Gastroesophageal sphincter (tissue), 4 donors: ENCODE results near the gene GADL1. TPM values are rescaled to one million over a fixed set of nuclear protein-coding genes. Genes with fewer than 3 reads are reported as not detected.

Source experiments
- ATAC-seq: fragments of 150-250 bp; one replicate; pipeline ENCODE4 v1.9.1; 2016; ENCODE audit warnings: mild to moderate bottlenecking, moderate library complexity
- H3K27ac ChIP-seq, 4 donors: fragments of 200-600 bp; sonication (generic) in 3 of 4; 1 replicate in 3 of 4; 2 replicates in 1 of 4; pipeline ENCODE4 v1.5.1; 2016 to 2019
- H3K27me3 ChIP-seq: fragments of 200-600 bp; sonication (generic); one replicate; pipeline ENCODE4 v1.5.1; 2019
- H3K36me3 ChIP-seq, 2 donors: fragments of 200-600 bp; sonication (generic); one replicate each; pipeline ENCODE4 v1.5.1; 2019; ENCODE audit warnings: control low read depth in 1 of 2
- H3K4me1 ChIP-seq, 3 donors: fragments of 200-600 bp; sonication (generic); 1 replicate in 2 of 3; 2 replicates in 1 of 3; pipeline ENCODE4 v1.5.1; 2016 to 2019; ENCODE audit warnings: control low read depth in 2 of 3
- H3K4me3 ChIP-seq, 2 donors: fragments of 200-600 bp; sonication (generic); one replicate each; pipeline ENCODE4 v1.5.1; 2019; ENCODE audit warnings: mild to moderate bottlenecking in 1 of 2, moderate library complexity in 1 of 2
- H3K9me3 ChIP-seq, 3 donors: fragments of 200-600 bp; sonication (generic); one replicate each; pipeline ENCODE4 v1.5.1; 2017 to 2019; ENCODE audit warnings: control low read depth in 2 of 3
- EP300 ChIP-seq: sonication (generic); formaldehyde crosslinking; IDR thresholded peaks from one replicate; pipeline ENCODE4 v1.6.1; 2017; ENCODE audit warnings: antibody characterized with exemption, mild to moderate bottlenecking
- POLR2A ChIP-seq, 2 donors: fragments of 450-650 bp; IDR thresholded peaks; one replicate each; pipeline ENCODE4 v1.6.1; 2017; ENCODE audit warnings: antibody characterized with exemption in 2 of 2, mild to moderate bottlenecking in 2 of 2, moderate library complexity in 1 of 2
- POLR2AphosphoS5 ChIP-seq: sonication (generic); formaldehyde crosslinking; IDR thresholded peaks from one replicate; pipeline ENCODE4 v1.6.1; 2017; ENCODE audit warnings: antibody characterized with exemption
- WGBS, 2 donors: methylation state at CpG; one replicate each; pipeline ENCODE4 v1.1.5; 2018; ENCODE audit warnings: low coverage in 1 of 2; 5-methylcytosine and 5-hydroxymethylcytosine counted together
- total RNA-seq, 4 donors: library from RNA; depleted of rRNA; stranded (reverse); fragments of >200 nt; gene quantifications; one replicate each; pipeline ENCODE4 v1.1.0, GENCODE V29; 2016
- TF ChIP-seq, protein P1 (sequence below), 4 experiments: fragments of 200-600 bp in 2 of 4; fragments of 450-650 bp in 2 of 4; sonication (generic) in 1 of 4; IDR thresholded peaks; one replicate each; pipeline ENCODE4 v1.5.1; 2017 to 2019; ENCODE audit warnings: antibody characterized with exemption in 4 of 4, mild to moderate bottlenecking in 2 of 4, moderate library complexity in 2 of 4

GADL1 gene
- total RNA-seq, 4 donors from 2014 or later, result 2.2 to 20.9 (median 3.9) TPM

DNA sequence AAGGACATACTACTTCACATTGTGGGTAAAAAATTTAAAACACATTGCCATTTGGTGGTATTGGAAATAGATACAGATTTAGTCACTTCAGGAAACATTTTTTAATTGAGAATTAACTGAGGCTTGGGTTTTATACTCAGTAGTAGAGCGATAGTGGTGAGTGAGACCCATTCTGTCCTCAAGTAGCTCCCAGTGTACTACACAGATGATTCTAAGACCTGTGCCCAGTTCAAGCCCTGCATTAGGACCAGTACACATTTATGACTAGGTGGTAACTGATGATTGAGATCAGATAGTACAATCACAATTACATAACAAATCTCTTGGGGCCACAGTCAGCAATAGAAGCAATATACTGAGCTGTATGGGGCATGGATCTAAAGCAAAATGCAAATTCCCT is 67.4 kb downstream of the GADL1 start:
- Histone ChIP-seq H3K27me3 (no peaks in the 10 kb centered on the region), H3K27ac (peak overlapping the region in 3 of 4 donors; percentile 12 to 56 (median 39)), H3K4me3 (no peak overlapping the region), H3K4me1 (peaks cover 0 to 49% (median 3%) of the 10 kb centered on the region in 3 donors), H3K9me3 (no peaks in the 10 kb centered on the region), H3K36me3 (no peaks in the 10 kb centered on the region)
- 91 to 92% methylated on average over 1 of the region's 1 CpG for WGBS, 2 donors
- no peak for ATAC-seq
- TF ChIP-seq, protein P1, sequence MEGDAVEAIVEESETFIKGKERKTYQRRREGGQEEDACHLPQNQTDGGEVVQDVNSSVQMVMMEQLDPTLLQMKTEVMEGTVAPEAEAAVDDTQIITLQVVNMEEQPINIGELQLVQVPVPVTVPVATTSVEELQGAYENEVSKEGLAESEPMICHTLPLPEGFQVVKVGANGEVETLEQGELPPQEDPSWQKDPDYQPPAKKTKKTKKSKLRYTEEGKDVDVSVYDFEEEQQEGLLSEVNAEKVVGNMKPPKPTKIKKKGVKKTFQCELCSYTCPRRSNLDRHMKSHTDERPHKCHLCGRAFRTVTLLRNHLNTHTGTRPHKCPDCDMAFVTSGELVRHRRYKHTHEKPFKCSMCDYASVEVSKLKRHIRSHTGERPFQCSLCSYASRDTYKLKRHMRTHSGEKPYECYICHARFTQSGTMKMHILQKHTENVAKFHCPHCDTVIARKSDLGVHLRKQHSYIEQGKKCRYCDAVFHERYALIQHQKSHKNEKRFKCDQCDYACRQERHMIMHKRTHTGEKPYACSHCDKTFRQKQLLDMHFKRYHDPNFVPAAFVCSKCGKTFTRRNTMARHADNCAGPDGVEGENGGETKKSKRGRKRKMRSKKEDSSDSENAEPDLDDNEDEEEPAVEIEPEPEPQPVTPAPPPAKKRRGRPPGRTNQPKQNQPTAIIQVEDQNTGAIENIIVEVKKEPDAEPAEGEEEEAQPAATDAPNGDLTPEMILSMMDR (IDR thresholded peaks at IDR 0.05), result no peak
- TF ChIP-seq POLR2A (IDR thresholded peaks at IDR 0.05), result no peak
- TF ChIP-seq POLR2AphosphoS5, result no peak
- no peak for TF ChIP-seq EP300

DNA sequence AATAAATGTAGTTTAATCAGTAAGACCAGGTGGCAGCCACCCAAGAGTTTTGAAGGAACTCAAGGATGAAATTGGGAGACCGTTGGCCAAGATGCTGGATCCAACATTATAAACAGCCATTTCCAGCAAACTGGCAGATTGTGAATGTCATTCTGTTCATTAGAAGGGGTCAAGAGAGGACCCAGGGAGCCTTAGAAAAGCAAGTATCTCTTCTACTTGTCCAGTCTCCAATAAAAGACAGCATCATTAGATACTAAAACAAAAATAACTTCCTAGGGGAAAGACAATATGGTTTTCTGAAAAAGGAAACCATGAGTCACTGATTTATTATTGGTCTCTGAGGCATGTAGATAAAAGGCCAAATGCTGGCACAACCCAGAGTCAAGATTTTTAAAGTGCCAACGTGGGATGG is 67.9 kb downstream of the GADL1 start:
- H3K27ac ChIP-seq, result peak overlapping the region; percentile 12 to 56 (median 36)
- ATAC-seq, result no peak
- no peak overlapping the region for H3K4me3 ChIP-seq
- no peaks in the 10 kb centered on the region for H3K9me3 ChIP-seq
- no peaks in the 10 kb centered on the region for H3K27me3 ChIP-seq
- no peaks in the 10 kb centered on the region for H3K36me3 ChIP-seq
- WGBS, 2 donors, result 10 to 29% methylated on average over 2 of the region's 2 CpGs
- H3K4me1 ChIP-seq, result peaks cover 0 to 53% (median 3%) of the 10 kb centered on the region in 3 donors
- TF ChIP-seq, protein P1 (IDR thresholded peaks at IDR 0.05), result no peak
- TF ChIP-seq EP300 (no peak), POLR2AphosphoS5 (no peak), POLR2A (IDR thresholded peaks at IDR 0.05) (no peak)

DNA sequence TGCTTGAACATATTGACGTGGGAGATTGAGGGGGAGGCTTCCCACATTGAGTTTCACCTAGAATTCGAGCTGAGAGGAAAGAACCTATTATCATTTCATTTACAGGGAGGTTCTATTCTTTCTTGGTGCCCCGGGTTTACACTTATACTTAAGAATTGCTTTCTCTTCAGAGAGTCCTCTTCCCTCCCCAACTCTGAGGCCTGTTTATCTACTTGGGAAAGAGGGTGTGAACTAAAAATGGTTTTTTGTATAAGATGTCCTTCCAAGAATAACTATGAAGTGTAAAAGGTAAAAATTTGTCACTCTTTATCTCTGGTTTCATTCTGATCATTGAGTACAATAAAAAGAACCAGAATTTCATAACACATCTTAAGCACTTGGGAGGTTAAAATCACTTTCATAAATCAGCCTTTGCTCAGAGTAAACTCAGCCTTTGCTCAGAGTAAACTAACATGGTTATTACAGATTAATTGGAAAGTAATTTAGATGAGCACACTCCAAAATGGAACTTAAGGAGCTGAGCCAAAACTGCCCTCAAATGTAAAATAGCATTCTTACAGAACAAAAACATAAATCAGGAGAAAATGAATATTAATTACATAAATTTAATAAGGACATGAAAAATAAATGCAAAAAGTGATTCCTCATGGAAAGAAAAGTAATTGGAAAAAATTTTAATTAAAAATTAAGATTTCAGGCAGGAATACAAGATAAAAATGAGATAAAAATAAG is 75.2 kb downstream of the GADL1 start:
- TF ChIP-seq, protein P1 (IDR thresholded peaks at IDR 0.05), result no peak
- TF ChIP-seq POLR2A (IDR thresholded peaks at IDR 0.05), result no peak
- no peak for TF ChIP-seq POLR2AphosphoS5
- no peak for TF ChIP-seq EP300
- H3K27ac ChIP-seq, result peak overlapping the region in 3 of 4 donors; percentile 5 to 68 (median 35)
- no peaks in the 10 kb centered on the region for H3K27me3 ChIP-seq
- WGBS, 2 donors, result 55 to 56% methylated on average over 3 of the region's 3 CpGs
- no peaks in the 10 kb centered on the region for H3K36me3 ChIP-seq
- H3K4me3 ChIP-seq, result no peak overlapping the region
- H3K4me1 ChIP-seq, result peaks cover 0 to 73% (median 0%) of the 10 kb centered on the region in 3 donors
- ATAC-seq, result no peak
- H3K9me3 ChIP-seq, result no peaks in the 10 kb centered on the region

DNA sequence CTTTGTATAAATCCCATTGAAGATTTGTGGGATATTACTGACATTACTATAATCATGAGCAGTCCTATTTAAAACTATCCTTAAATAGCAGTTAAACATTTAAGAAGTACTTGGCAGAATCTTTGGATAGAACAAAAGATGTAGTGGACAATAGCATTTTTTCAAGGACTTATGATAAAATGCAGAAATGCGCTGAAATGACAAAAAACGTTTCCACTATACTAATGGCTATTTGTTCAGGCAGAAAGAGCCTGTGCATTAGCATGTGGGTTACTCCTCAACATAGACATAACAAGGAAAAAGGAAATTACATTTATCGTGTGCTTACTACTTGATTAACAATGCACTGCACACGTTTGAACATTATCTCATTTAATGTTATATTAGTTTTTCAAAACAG is 80.7 kb downstream of the GADL1 start:
- H3K27ac ChIP-seq, result peak overlapping the region in 1 of 4 donors; percentile 75
- WGBS, 2 donors, result 57 to 63% methylated on average over 4 of the region's 4 CpGs
- ATAC-seq, result no peak
- H3K4me3 ChIP-seq, result no peak overlapping the region
- H3K27me3 ChIP-seq, result no peaks in the 10 kb centered on the region
- peaks cover 0 to 92% (median 14%) of the 10 kb centered on the region in 3 donors for H3K4me1 ChIP-seq
- TF ChIP-seq POLR2AphosphoS5, result no peak
- no peak for TF ChIP-seq EP300
- no peak for TF ChIP-seq POLR2A (IDR thresholded peaks at IDR 0.05)
- TF ChIP-seq, protein P1 (IDR thresholded peaks at IDR 0.05), result no peak
- H3K9me3 ChIP-seq, result no peaks in the 10 kb centered on the region
- no peaks in the 10 kb centered on the region for H3K36me3 ChIP-seq
